ENCODE results near the gene TTYH2.

The TTYH2 gene

GRCh38 chr17:74212913-74213791 is at the start of gene TTYH2:
TSS of gene TTYH2 (plus strand) at chr17:74213571. CDS start at chr17:74213588, 17 bp downstream.
- peak within 1 kb of the TSS; percentile 42 for H3K4me3 ChIP-seq (ENCODE audit: low read depth, low read length)
- DNase-seq (ENCODE audit: low read depth) = peak; percentile 85

GRCh38 chr17:74163836-74164235 is 49.5 kb upstream of the TTYH2 start:
- TF ChIP-seq MYC (IDR thresholded peaks at IDR 0.05; ENCODE audit: low read depth, low read length) = no peak
- no peak for TF ChIP-seq MAX (IDR thresholded peaks at IDR 0.05; ENCODE audit: low read depth, low read length)
- TF ChIP-seq POLR2A (IDR thresholded peaks at IDR 0.05; ENCODE audit: extremely low read depth, insufficient read length) = no peak
- TF ChIP-seq CTCF (IDR thresholded peaks at IDR 0.05; ENCODE audit: low read depth, low read length) = no peak
- H3K4me3 ChIP-seq (ENCODE audit: low read depth, low read length) = no peak overlapping the region
- no peak for DNase-seq (ENCODE audit: low read depth)

More at GRCh38 chr17:74212913-74213791, at the start of gene TTYH2:
- TF ChIP-seq MAX (IDR thresholded peaks at IDR 0.05; ENCODE audit: low read depth, low read length) = no peak
- TF ChIP-seq CTCF (IDR thresholded peaks at IDR 0.05; ENCODE audit: low read depth, low read length) = peak; percentile 26

- no peak for DNase-seq (ENCODE audit: low read depth)
- H3K4me3 ChIP-seq (ENCODE audit: low read depth, low read length) = no peak overlapping the region
- TF ChIP-seq POLR2A (IDR thresholded peaks at IDR 0.05; ENCODE audit: extremely low read depth, insufficient read length) (no peak), MYC (IDR thresholded peaks at IDR 0.05; ENCODE audit: low read depth, low read length) (no peak), MAX (IDR thresholded peaks at IDR 0.05; ENCODE audit: low read depth, low read length) (no peak), CTCF (IDR thresholded peaks at IDR 0.05; ENCODE audit: low read depth, low read length) (no peak)
These were observed 48.8 kb upstream of the TTYH2 start for GRCh38 chr17:74164446-74165045.

GRCh38 chr17:74165797-74166365 is 47.5 kb upstream of the TTYH2 start:
- DNase-seq (ENCODE audit: low read depth) = no peak
- TF ChIP-seq MYC (IDR thresholded peaks at IDR 0.05; ENCODE audit: low read depth, low read length) (no peak), POLR2A (IDR thresholded peaks at IDR 0.05; ENCODE audit: extremely low read depth, insufficient read length) (no peak), MAX (IDR thresholded peaks at IDR 0.05; ENCODE audit: low read depth, low read length) (no peak), CTCF (IDR thresholded peaks at IDR 0.05; ENCODE audit: low read depth, low read length) (no peak)
- no peak overlapping the region for H3K4me3 ChIP-seq (ENCODE audit: low read depth, low read length)

GRCh38 chr17:74170924-74171323 is 42.4 kb upstream of the TTYH2 start:
- TF ChIP-seq MYC (IDR thresholded peaks at IDR 0.05; ENCODE audit: low read depth, low read length) = no peak
- no peak for DNase-seq (ENCODE audit: low read depth)
- no peak overlapping the region for H3K4me3 ChIP-seq (ENCODE audit: low read depth, low read length)

- DNase-seq (ENCODE audit: low read depth) = no peak
- H3K4me3 ChIP-seq (ENCODE audit: low read depth, low read length) = no peak overlapping the region
- TF ChIP-seq POLR2A (IDR thresholded peaks at IDR 0.05; ENCODE audit: extremely low read depth, insufficient read length) = no peak
- TF ChIP-seq MAX (IDR thresholded peaks at IDR 0.05; ENCODE audit: low read depth, low read length) = no peak
- TF ChIP-seq CTCF (IDR thresholded peaks at IDR 0.05; ENCODE audit: low read depth, low read length) = no peak
- no peak for TF ChIP-seq MYC (IDR thresholded peaks at IDR 0.05; ENCODE audit: low read depth, low read length)
These were observed 40.7 kb upstream of the TTYH2 start for GRCh38 chr17:74172700-74173099.

Data from NB4 (cell line).